H9 (cell line): Measurements from ENCODE around the gene TCEA2. TPM values are rescaled to one million over a fixed set of nuclear protein-coding genes. Genes with fewer than 3 reads are reported as not detected.
A peak's percentile ranks its signal among the peaks of the same experiment; 100 is the strongest.
"Not testable (repeated sequence)": the region's sequence is repeated elsewhere in the genome, so short reads cannot be mapped to it uniquely, and the experiment has no call there.

Experiments used
- DNase-seq: peaks from one replicate; pipeline ENCODE4 v3.0.0-alpha.2; 2017
- H2AFZ ChIP-seq: one replicate; pipeline ENCODE4 v1.6.1; 2013; ENCODE audit warnings: mild to moderate bottlenecking, low read length, control low read depth, moderate library complexity
- H2AK5ac ChIP-seq: 2 replicates; pipeline ENCODE4 v1.6.1; 2013; ENCODE audit warnings: low read length, control low read depth, mixed read lengths; ENCODE audit not compliant: insufficient read length
- H2BK120ac ChIP-seq: one replicate; pipeline ENCODE4 v1.6.1; 2013; ENCODE audit warnings: low read depth, mild to moderate bottlenecking, low read length, control low read depth, inconsistent platforms; ENCODE audit not compliant: poor library complexity, severe bottlenecking
- H2BK12ac ChIP-seq: 2 replicates; pipeline ENCODE4 v1.6.1; 2013; ENCODE audit warnings: low read length, control low read depth, mixed read lengths, low read depth; ENCODE audit not compliant: insufficient read length
- H2BK15ac ChIP-seq: 2 replicates; pipeline ENCODE4 v1.6.1; 2013; ENCODE audit warnings: low read depth, low read length, control low read depth
- H2BK20ac ChIP-seq: one replicate; pipeline ENCODE4 v1.6.1; 2013; ENCODE audit warnings: low read depth, mild to moderate bottlenecking, low read length, control low read depth, inconsistent platforms; ENCODE audit not compliant: poor library complexity, severe bottlenecking
- H2BK5ac ChIP-seq: 2 replicates; pipeline ENCODE4 v1.6.1; 2013; ENCODE audit warnings: low read length, control low read depth, mixed read lengths; ENCODE audit not compliant: insufficient read length
- H3K14ac ChIP-seq: 2 replicates; pipeline ENCODE4 v1.6.1; 2013; ENCODE audit warnings: low read length, control low read depth; ENCODE audit not compliant: insufficient read depth
- H3K18ac ChIP-seq: 2 replicates; pipeline ENCODE4 v1.6.1; 2013; ENCODE audit warnings: low read depth, mild to moderate bottlenecking, mixed read lengths, low read length, control low read depth; ENCODE audit not compliant: insufficient read length
- H3K23ac ChIP-seq: 2 replicates; pipeline ENCODE4 v1.6.1; 2013; ENCODE audit warnings: low read length, control low read depth, mixed read lengths, low read depth; ENCODE audit not compliant: insufficient read length
- H3K23me2 ChIP-seq: 2 replicates; pipeline ENCODE4 v1.6.1; 2013; ENCODE audit warnings: low read depth, mild to moderate bottlenecking, mixed read lengths, low read length, control low read depth; ENCODE audit not compliant: insufficient read length, poor library complexity, severe bottlenecking
- H3K27ac ChIP-seq: 2 replicates; pipeline ENCODE4 v1.5.1; 2013; ENCODE audit warnings: low read length, control low read depth, mixed read lengths, low read depth; ENCODE audit not compliant: insufficient read length
- H3K27me3 ChIP-seq: 2 replicates; pipeline ENCODE4 v1.6.1; 2013; ENCODE audit warnings: low read length, control low read depth, inconsistent platforms; ENCODE audit not compliant: insufficient read depth
- H3K4ac ChIP-seq: 2 replicates; pipeline ENCODE4 v1.6.1; 2013; ENCODE audit warnings: low read depth, mild to moderate bottlenecking, control low read depth, inconsistent platforms, low read length, moderate library complexity
- H3K4me1 ChIP-seq: 2 replicates; pipeline ENCODE4 v1.6.1; 2013; ENCODE audit warnings: low read length, control low read depth, inconsistent platforms; ENCODE audit not compliant: insufficient read depth
- H3K4me2 ChIP-seq: 2 replicates; pipeline ENCODE4 v1.6.1; 2013; ENCODE audit warnings: low read length, control low read depth, mixed read lengths; ENCODE audit not compliant: insufficient read length, insufficient read depth
- H3K56ac ChIP-seq: 2 replicates; pipeline ENCODE4 v1.6.1; 2013; ENCODE audit warnings: low read depth, mild to moderate bottlenecking, mixed read lengths, low read length, control low read depth; ENCODE audit not compliant: insufficient read length
- H3K79me1 ChIP-seq: 2 replicates; pipeline ENCODE4 v1.6.1; 2013; ENCODE audit warnings: low read depth, mild to moderate bottlenecking, moderate library complexity, low read length, control low read depth, inconsistent platforms; ENCODE audit not compliant: insufficient read depth, poor library complexity, severe bottlenecking
- H3K79me2 ChIP-seq: 2 replicates; pipeline ENCODE4 v1.6.1; 2013; ENCODE audit warnings: low read length, control low read depth, inconsistent platforms; ENCODE audit not compliant: insufficient read depth
- H3K9ac ChIP-seq: 2 replicates; pipeline ENCODE4 v1.6.1; 2013; ENCODE audit warnings: low read length, control low read depth, mixed read lengths; ENCODE audit not compliant: insufficient read length; ENCODE audit errors: extremely low read depth
- H3K9me3 ChIP-seq: one replicate; pipeline ENCODE4 v1.6.1; 2013; ENCODE audit warnings: low read depth, low read length, inconsistent platforms; ENCODE audit not compliant: control insufficient read depth
- H3T11ph ChIP-seq: one replicate; pipeline ENCODE4 v1.6.1; 2013; ENCODE audit warnings: mild to moderate bottlenecking, low read length, control low read depth, inconsistent platforms
- H4K20me1 ChIP-seq: one replicate; pipeline ENCODE4 v1.6.1; 2013; ENCODE audit not compliant: control insufficient read depth, insufficient read length, insufficient read depth
- H4K5ac ChIP-seq: 2 replicates; pipeline ENCODE4 v1.6.1; 2013; ENCODE audit warnings: low read depth, mild to moderate bottlenecking, mixed read lengths, low read length, control low read depth; ENCODE audit not compliant: insufficient read length
- H4K8ac ChIP-seq: replicated peaks from 2 replicates; pipeline ENCODE4 v1.6.1; 2013; ENCODE audit warnings: low read length, control low read depth, mixed read lengths, low read depth; ENCODE audit not compliant: insufficient read length
- H4K91ac ChIP-seq: 2 replicates; pipeline ENCODE4 v1.6.1; 2013; ENCODE audit warnings: low read depth, mild to moderate bottlenecking, moderate library complexity, mixed read lengths, low read length, control low read depth; ENCODE audit not compliant: insufficient read length
- H3K27ac Mint-ChIP-seq, 3 experiments: 2 replicates in 2 of 3; 3 replicates in 1 of 3; pipeline ENCODE4 v1.8.0; 2020 to 2021; ENCODE audit warnings: mixed read lengths in 3 of 3, mild to moderate bottlenecking in 1 of 3, moderate library complexity in 1 of 3
- H3K27me3 Mint-ChIP-seq: 2 replicates; pipeline ENCODE4 v1.8.0; 2021; ENCODE audit warnings: low read depth, mild to moderate bottlenecking, moderate library complexity, mixed read lengths
- H3K36me3 Mint-ChIP-seq, 3 experiments: 2 replicates in 2 of 3; 3 replicates in 1 of 3; pipeline ENCODE4 v1.8.0; 2020 to 2021; ENCODE audit warnings: low read depth in 3 of 3, mixed read lengths in 3 of 3; ENCODE audit not compliant: insufficient read depth in 1 of 3
- H3K4me1 Mint-ChIP-seq, 2 experiments: 2 replicates each; pipeline ENCODE4 v1.8.0; 2020; ENCODE audit warnings: mixed read lengths in 2 of 2
- H3K4me3 Mint-ChIP-seq, 2 experiments: 2 replicates in 1 of 2; 3 replicates in 1 of 2; pipeline ENCODE4 v1.8.0; 2020 to 2021; ENCODE audit warnings: mild to moderate bottlenecking in 2 of 2, mixed read lengths in 2 of 2, moderate library complexity in 1 of 2
- H3K9me3 Mint-ChIP-seq, 2 experiments: 2 replicates in 1 of 2; 3 replicates in 1 of 2; pipeline ENCODE4 v1.8.0; 2020; ENCODE audit warnings: mild to moderate bottlenecking in 2 of 2, mixed read lengths in 2 of 2, moderate library complexity in 1 of 2
- WGBS: extraction: QIAGEN DNeasy Blood & Tissue Kit; methylation state at CpG from one replicate; pipeline ENCODE4 v1.1.7; 2013; ENCODE audit warnings: missing lambda C conversion rate, low lambda C conversion rate, mixed read lengths; ENCODE audit not compliant: insufficient read length; ENCODE audit errors: extremely low coverage; 5-methylcytosine and 5-hydroxymethylcytosine counted together
- total RNA-seq: library from RNA; stranded (reverse); gene quantifications from 2 replicates; pipeline ENCODE4 v1.2.1, GENCODE V29; 2021
- TF ChIP-seq, protein P1 (sequence below): fragments of 200-600 bp; sonication (generic); conservative IDR thresholded peaks from 3 replicates; pipeline ENCODE4 v1.8.0; 2021; ENCODE audit warnings: antibody characterized with exemption, mild to moderate bottlenecking

Gene TCEA2
- total RNA-seq, 1 experiment from 2014 or later, result 51.7 TPM

DNA sequence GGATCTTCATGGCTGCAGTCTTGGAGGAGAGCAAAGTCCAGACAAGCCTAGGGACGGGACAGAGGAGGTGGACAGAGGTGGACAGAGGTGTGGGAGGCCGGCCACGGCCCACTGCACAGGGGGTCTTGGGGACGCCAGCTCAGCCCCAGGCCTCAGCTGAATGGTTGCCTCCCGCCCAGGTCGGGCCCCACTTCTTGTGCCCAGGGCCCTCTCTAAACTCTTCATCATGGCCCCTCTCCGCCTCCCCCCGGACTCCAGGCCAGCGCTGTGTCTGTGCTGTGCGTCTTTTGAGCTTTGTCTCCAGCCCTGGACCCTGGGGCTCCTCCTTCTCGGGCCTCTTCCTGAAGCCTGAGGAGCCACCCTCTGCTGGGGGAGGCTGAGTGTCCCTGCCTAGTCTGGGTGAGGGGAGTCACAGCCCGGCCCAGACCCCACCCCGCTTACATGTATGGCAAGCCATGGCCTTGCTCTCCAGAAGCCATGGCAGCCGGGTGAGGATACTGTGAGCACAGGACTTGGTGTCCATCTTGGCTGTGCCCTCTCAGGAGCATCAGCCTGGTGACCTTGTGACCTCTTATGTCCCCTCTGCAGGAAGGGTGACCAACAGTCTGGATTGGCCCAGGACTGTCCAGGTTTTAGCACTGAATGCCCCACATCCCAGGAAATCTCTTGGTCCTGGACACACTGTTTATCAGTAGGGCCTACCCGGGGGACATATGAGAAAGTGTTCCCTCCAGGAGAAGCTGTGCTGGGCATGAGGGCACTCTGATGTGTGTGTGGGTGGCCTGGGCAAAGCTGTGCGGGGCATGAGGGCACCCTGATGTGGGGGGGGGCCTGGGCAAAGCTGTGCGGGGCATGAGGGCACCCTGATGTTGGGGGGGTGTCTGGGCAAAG is 53.8 kb downstream of the TCEA2 start:
- Histone ChIP-seq H3T11ph (no peak overlapping the region), H3K23me2 (no peaks in the 10 kb centered on the region), H2BK12ac (no peak overlapping the region), H3K9ac (no peak overlapping the region), H3K27ac (no peak overlapping the region), H3K9me3 (no peaks in the 10 kb centered on the region), H3K4me1 (no peaks in the 10 kb centered on the region), H4K91ac (no peak overlapping the region), H3K18ac (no peak overlapping the region), H4K20me1 (peaks cover 3% of the 10 kb centered on the region), H2BK5ac (no peak overlapping the region), H3K4me2 (no peak overlapping the region), H2BK20ac (no peak overlapping the region), H3K56ac (no peak overlapping the region), H2BK120ac (no peak overlapping the region), H4K8ac (no peak overlapping the region), H3K4ac (no peak overlapping the region), H2BK15ac (no peak overlapping the region), H3K79me2 (no peaks in the 10 kb centered on the region), H3K79me1 (no peaks in the 10 kb centered on the region), H3K27me3 (no peaks in the 10 kb centered on the region; the same call in 1 of the 2 replicates), H2AFZ (no peak overlapping the region), H4K5ac (no peak overlapping the region), H3K23ac (no peak overlapping the region), H2AK5ac (no peak overlapping the region), H3K14ac (no peak overlapping the region)
- no peak overlapping the region for H3K27ac Mint-ChIP-seq
- no CpG with 5 or more reads among the region's 17 CpGs for WGBS
- H3K4me3 Mint-ChIP-seq, result peak overlapping the region in 1 of 2 experiments; percentile 24; a peak in 1 of 5 replicates
- H3K9me3 Mint-ChIP-seq, result no peaks in the 10 kb centered on the region; a peak in 1 of 5 replicates
- TF ChIP-seq, protein P1, sequence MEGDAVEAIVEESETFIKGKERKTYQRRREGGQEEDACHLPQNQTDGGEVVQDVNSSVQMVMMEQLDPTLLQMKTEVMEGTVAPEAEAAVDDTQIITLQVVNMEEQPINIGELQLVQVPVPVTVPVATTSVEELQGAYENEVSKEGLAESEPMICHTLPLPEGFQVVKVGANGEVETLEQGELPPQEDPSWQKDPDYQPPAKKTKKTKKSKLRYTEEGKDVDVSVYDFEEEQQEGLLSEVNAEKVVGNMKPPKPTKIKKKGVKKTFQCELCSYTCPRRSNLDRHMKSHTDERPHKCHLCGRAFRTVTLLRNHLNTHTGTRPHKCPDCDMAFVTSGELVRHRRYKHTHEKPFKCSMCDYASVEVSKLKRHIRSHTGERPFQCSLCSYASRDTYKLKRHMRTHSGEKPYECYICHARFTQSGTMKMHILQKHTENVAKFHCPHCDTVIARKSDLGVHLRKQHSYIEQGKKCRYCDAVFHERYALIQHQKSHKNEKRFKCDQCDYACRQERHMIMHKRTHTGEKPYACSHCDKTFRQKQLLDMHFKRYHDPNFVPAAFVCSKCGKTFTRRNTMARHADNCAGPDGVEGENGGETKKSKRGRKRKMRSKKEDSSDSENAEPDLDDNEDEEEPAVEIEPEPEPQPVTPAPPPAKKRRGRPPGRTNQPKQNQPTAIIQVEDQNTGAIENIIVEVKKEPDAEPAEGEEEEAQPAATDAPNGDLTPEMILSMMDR, result no peak
- H3K36me3 Mint-ChIP-seq, result peaks cover 0 to 1% (median 0%) of the 10 kb centered on the region in 3 experiments; a peak in 1 of 7 replicates
- H3K27me3 Mint-ChIP-seq, result peaks cover 8% of the 10 kb centered on the region
- peaks cover 4 to 5% of the 10 kb centered on the region in 2 experiments; a peak in 3 of 4 replicates for H3K4me1 Mint-ChIP-seq
- no peak for DNase-seq

DNA sequence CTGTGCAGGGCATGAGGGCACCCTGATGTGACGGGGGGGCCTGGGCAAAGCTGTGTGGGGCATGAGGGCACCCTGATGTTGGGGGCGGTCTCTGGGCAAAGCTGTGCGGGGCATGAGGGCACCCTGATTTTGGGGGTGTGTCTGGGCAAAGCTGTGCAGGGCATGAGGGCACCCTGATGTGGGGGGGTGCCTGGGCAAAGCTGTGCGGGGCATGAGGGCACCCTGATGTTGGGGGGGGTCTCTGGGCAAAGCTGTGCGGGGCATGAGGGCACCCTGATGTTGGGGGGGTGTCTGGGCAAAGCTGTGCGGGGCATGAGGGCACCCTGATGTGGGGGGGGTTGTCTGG is 54.4 kb downstream of the TCEA2 start:
- not testable (repeated sequence) for H2BK15ac ChIP-seq, H4K20me1 ChIP-seq, H3K4me1 ChIP-seq, H3K14ac ChIP-seq, H2BK20ac ChIP-seq, DNase-seq, H2BK120ac ChIP-seq, H2BK5ac ChIP-seq, H3K79me2 ChIP-seq, H2BK12ac ChIP-seq, H3K4me2 ChIP-seq, H3K9me3 ChIP-seq, H3K4ac ChIP-seq, H3K9ac ChIP-seq, H3K4me1 Mint-ChIP-seq, H3K9me3 Mint-ChIP-seq, H2AFZ ChIP-seq, H3K4me3 Mint-ChIP-seq, H3K27me3 ChIP-seq, H3K18ac ChIP-seq, H4K8ac ChIP-seq, H4K5ac ChIP-seq, H2AK5ac ChIP-seq, H3K56ac ChIP-seq, H3K23ac ChIP-seq, H3K36me3 Mint-ChIP-seq, H3T11ph ChIP-seq, H4K91ac ChIP-seq, H3K23me2 ChIP-seq, H3K27ac ChIP-seq, H3K27ac Mint-ChIP-seq, H3K79me1 ChIP-seq
- WGBS, result no CpG with 5 or more reads among the region's 6 CpGs
- H3K27me3 Mint-ChIP-seq, result peaks cover 13% of the 10 kb centered on the region
